Heart right ventricle (tissue), 16 donors: Measurements from ENCODE around the gene RIN3. TPM values are rescaled to one million over a fixed set of nuclear protein-coding genes. Genes with fewer than 3 reads are reported as not detected.

ENCODE experiments used
- ATAC-seq, 8 donors: fragments of 200-7000 bp; cut with Tn5 transposase; one replicate each; pipeline ENCODE4 v1.9.1; 2020; ENCODE audit warnings: mild to moderate bottlenecking in 8 of 8, moderate library complexity in 8 of 8, moderate number of reproducible peaks in 1 of 8
- DNase-seq, 2 donors: peaks; one replicate each; pipeline ENCODE4 v3.0.0-alpha.2; 2020
- H3K27ac ChIP-seq, 10 donors: fragments of 200-600 bp; sonication (generic) in 2 of 10; one replicate each; pipeline versions ENCODE4 v1.5.0 to v1.8.0; 2020 to 2022; ENCODE audit warnings: mild to moderate bottlenecking in 3 of 10
- H3K27me3 ChIP-seq, 7 donors: fragments of 200-600 bp; one replicate each; pipeline ENCODE4 v1.8.0; 2021 to 2022; ENCODE audit warnings: mild to moderate bottlenecking in 2 of 7
- H3K36me3 ChIP-seq, 9 donors: fragments of 200-600 bp; sonication (generic) in 1 of 9; one replicate each; pipeline versions ENCODE4 v1.5.0 to v1.8.0; 2020 to 2022; ENCODE audit warnings: mild to moderate bottlenecking in 2 of 9
- H3K4me1 ChIP-seq, 9 donors: fragments of 200-600 bp; sonication (generic) in 1 of 9; one replicate each; pipeline versions ENCODE4 v1.5.0 to v1.8.0; 2020 to 2022; ENCODE audit warnings: mild to moderate bottlenecking in 4 of 9
- H3K4me3 ChIP-seq, 10 donors: fragments of 200-600 bp; sonication (generic) in 2 of 10; one replicate each; pipeline versions ENCODE4 v1.5.0 to v1.8.0; 2020 to 2022; ENCODE audit warnings: mild to moderate bottlenecking in 7 of 10, moderate library complexity in 2 of 10
- H3K9me3 ChIP-seq, 11 donors: fragments of 200-600 bp in 10 of 11; sonication (generic) in 2 of 11; one replicate each; pipeline versions ENCODE4 v1.5.0 to v1.8.0; 2013 to 2022; ENCODE audit warnings: mild to moderate bottlenecking in 2 of 11, control low read depth in 1 of 11, moderate library complexity in 1 of 11
- whole genome bisulfite sequencing, 2 donors: extraction: QIAGEN DNeasy Blood & Tissue Kit; methylation state at CpG; one replicate each; pipeline ENCODE4 v1.1.7; 2013; ENCODE audit warnings: inconsistent platforms in 1 of 2; 5-methylcytosine and 5-hydroxymethylcytosine counted together
- intact Hi-C, 10 donors: fragments of 100-400 bp; cut with DNase I; formaldehyde crosslinking; loops; one replicate each; pipeline versions ENCODE4 v1.11.1 to v1.14.2; 2022
- polyA plus RNA-seq, 2 donors: library from polyadenylated mRNA; stranded (reverse); fragments of 200-250 nt; gene quantifications; one replicate each; pipeline ENCODE4 v1.2.3, GENCODE V29; 2013
- total RNA-seq, 10 donors: library from RNA; stranded (reverse); fragmentation: NEBNext Ultra II Directional in 3 of 10; extraction: Animal tissue kit (Norgen Biotek cat#: 25700) in 3 of 10; gene quantifications; one replicate each; pipeline versions ENCODE4 v1.2.1 to v1.2.4, GENCODE V29; 2021 to 2023
- TF ChIP-seq, protein P1 (sequence below), 9 donors: fragments of 200-600 bp; sonication (generic) in 2 of 9; IDR thresholded peaks; one replicate each; pipeline versions ENCODE4 v1.5.0 to v1.8.0; 2021 to 2022; ENCODE audit warnings: antibody characterized with exemption in 9 of 9, mild to moderate bottlenecking in 5 of 9, moderate library complexity in 1 of 9
- donor health status: Arrhythmogenic right ventricular cardiomyopathy.
- donor health status: ischemic (EF 13 %, LVEDD 7.1; RV severe dilation, severe dysfunction).
- donor health status: healthy with polysubstance abuse.
- donor health status: DM: no; HTN: yes; CAD: no.
- donor health status: DM: no; HTN: no; CAD: no.
- donor health status: ischemic (EF 25% LVEDD 6.9; RV normal size, moderate dysfunction).
- donor health status: ischemic (EF 25% LVEDD 5.7; RV mildly dilated, moderate dysfunction).
- donor health status: healthy.
- donor health status: DM: yes; HTN: yes; CAD: no.
- donor health status: Ischemic cardiomyopathy.
- donor health status: ischemic (EF 35%, LVEDD 5.7; RV mildly dilated, moderate dysfunction).
- donor health status: nonischemic (EF 11% LVEDD 7.7; RV severe dilation, severe dysfunction).
- donor health status: DM: yes; HTN: yes; CAD: no.
- donor health status: PGD.
- donor health status: ischemic (EF 29% LVEDD 5.4; RV normal size, mild dysfunction).
- donor health status: nonischemic (EF 23%, LVEDD 6.1; RV moderate dilation, normal function).

Gene RIN3
- total and polyA plus RNA-seq, 12 donors = 7.2 to 24.0 (median 12.2) TPM

DNA sequence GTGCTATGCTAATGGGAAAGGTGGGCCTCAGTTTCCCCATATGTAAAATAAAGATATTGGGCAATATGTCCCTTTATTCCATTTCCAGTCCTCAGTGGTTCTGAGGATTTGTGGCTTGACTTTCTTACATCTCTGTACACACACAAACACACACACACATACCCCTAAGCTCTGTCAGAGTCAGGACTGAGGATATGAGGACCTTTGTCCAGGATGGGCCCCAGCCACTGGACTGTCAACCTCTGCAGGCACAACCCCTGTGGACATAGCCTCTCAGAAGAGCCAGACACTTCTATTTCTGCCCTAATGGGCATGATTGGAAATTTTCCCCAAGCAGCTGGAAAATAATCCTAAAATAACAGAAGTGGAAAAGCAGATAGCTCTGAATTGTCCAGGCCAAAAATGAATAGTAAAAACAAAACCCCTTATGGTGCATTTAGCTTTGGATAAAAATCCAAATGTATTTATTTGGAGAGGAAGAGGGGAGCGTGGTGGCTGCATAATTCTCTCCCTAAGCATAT lies 50.2 kb downstream of the RIN3 start:
- Histone ChIP-seq H3K4me3 (no peak overlapping the region), H3K4me1 (peaks cover 0 to 51% (median 8%) of the 10 kb centered on the region in 9 donors), H3K27me3 (no peaks in the 10 kb centered on the region), H3K9me3 (peaks cover 0 to 21% (median 8%) of the 10 kb centered on the region in 11 donors), H3K27ac (peak overlapping the region in 3 of 10 donors; percentile 37 to 79 (median 42)), H3K36me3 (peaks cover 0 to 47% (median 8%) of the 10 kb centered on the region in 9 donors)
- TF ChIP-seq, protein P1, sequence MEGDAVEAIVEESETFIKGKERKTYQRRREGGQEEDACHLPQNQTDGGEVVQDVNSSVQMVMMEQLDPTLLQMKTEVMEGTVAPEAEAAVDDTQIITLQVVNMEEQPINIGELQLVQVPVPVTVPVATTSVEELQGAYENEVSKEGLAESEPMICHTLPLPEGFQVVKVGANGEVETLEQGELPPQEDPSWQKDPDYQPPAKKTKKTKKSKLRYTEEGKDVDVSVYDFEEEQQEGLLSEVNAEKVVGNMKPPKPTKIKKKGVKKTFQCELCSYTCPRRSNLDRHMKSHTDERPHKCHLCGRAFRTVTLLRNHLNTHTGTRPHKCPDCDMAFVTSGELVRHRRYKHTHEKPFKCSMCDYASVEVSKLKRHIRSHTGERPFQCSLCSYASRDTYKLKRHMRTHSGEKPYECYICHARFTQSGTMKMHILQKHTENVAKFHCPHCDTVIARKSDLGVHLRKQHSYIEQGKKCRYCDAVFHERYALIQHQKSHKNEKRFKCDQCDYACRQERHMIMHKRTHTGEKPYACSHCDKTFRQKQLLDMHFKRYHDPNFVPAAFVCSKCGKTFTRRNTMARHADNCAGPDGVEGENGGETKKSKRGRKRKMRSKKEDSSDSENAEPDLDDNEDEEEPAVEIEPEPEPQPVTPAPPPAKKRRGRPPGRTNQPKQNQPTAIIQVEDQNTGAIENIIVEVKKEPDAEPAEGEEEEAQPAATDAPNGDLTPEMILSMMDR (IDR thresholded peaks at IDR 0.05) = no peak
- 64 to 65% methylated on average over 1 of the region's 1 CpG for WGBS, 2 donors
- DNase-seq (no peak), ATAC-seq (no peak)
- intact Hi-C loops = no loop called here

DNA sequence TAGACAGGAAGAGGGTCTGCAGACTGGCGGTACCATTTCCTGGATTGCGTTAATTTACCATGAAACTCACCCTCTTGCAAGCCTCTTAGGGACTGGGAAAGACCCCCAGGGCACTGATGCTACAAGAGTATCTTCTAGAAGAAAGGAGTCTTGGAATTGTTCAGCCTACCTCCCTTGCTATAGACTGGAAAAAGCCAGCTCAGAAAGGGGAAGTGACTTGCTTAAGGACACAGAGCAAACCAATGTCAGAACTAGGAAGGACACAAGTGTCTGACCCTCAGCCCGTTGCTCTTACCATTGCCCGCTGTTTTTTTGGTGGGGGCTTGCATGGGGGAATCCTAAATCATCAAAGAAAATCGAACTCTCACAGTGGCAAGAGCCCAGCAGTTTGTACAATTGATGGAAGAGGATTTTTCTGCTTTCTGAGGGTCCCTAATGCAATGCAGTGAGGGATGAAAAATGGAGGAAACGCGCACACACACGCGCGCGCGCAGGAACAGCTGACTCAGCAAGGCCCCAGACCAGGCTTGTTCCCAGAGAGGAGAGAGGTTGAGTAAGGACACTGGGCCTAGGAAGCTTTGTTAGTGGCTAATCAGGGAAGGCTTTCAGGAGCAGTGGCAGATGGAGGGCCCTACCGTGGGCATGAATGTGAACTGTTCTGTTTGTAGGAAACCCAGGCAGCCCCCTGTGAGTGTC lies 50.9 kb downstream of the RIN3 start:
- H3K4me3 ChIP-seq = no peak overlapping the region
- peaks cover 0 to 57% (median 11%) of the 10 kb centered on the region in 9 donors for H3K4me1 ChIP-seq
- intact Hi-C loops = loop anchor here in 1 of 10 donors (1.0 kb wide), 1 partner anchor 24 kb away; no protein-coding TSS in a partner anchor
- H3K9me3 ChIP-seq = peaks cover 0 to 21% (median 8%) of the 10 kb centered on the region in 11 donors
- ATAC-seq (peak in 4 of 8 donors; percentile 32 to 50 (median 45)), DNase-seq (peak in 1 of 2 donors; percentile 43)
- no peaks in the 10 kb centered on the region for H3K27me3 ChIP-seq
- WGBS, 2 donors = 81 to 91% methylated on average over 13 of the region's 13 CpGs
- peak overlapping the region in 2 of 10 donors; percentile 31 to 79 for H3K27ac ChIP-seq
- TF ChIP-seq, protein P1 (IDR thresholded peaks at IDR 0.05) = no peak
- peaks cover 0 to 41% (median 8%) of the 10 kb centered on the region in 9 donors for H3K36me3 ChIP-seq

DNA sequence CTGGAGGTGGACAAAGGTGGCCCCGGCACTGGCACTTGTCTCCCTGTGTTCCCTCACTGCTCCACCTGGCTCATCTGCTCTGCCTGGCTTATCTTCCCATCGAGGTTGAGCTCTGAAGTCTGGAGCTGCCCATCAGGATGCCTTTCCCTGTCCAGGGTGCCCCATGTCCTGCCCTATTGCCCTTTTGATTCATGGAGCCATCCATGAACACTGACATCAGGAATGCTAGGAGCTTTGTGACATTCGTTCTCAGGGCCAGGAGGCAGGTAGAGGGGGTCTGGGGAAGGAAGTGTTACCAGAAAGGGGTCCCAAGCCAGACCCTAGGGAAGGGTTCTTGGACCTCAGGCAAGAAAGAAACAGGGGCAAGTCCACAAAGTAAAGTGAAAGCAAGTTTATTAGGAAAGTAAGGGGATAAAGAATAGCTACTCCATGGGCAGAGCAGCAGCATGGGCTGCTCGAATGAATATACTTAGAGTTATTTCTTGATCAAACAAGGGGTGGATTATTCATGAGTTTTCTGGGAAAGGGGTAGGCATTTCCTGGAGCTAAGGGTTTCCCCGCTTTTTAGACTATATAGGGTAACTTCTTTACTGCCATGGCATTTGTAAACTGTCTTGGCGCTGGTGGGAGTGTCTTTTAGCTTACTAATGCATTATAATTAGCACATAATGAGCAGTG lies 51.6 kb downstream of the RIN3 start:
- H3K27ac ChIP-seq = peak overlapping the region in 1 of 10 donors; percentile 79
- intact Hi-C loops = loop anchor here in 1 of 10 donors (1.0 kb wide), 1 partner anchor 25 kb away; no protein-coding TSS in a partner anchor
- TF ChIP-seq, protein P1 (IDR thresholded peaks at IDR 0.05) = no peak
- peaks cover 0 to 63% (median 11%) of the 10 kb centered on the region in 9 donors for H3K4me1 ChIP-seq
- WGBS, 2 donors = 84 to 87% methylated on average over 6 of the region's 6 CpGs
- H3K36me3 ChIP-seq = peaks cover 0 to 37% (median 8%) of the 10 kb centered on the region in 9 donors
- no peak overlapping the region for H3K4me3 ChIP-seq
- DNase-seq (no peak), ATAC-seq (no peak)
- H3K27me3 ChIP-seq = no peaks in the 10 kb centered on the region
- H3K9me3 ChIP-seq = peaks cover 0 to 21% (median 8%) of the 10 kb centered on the region in 11 donors

DNA sequence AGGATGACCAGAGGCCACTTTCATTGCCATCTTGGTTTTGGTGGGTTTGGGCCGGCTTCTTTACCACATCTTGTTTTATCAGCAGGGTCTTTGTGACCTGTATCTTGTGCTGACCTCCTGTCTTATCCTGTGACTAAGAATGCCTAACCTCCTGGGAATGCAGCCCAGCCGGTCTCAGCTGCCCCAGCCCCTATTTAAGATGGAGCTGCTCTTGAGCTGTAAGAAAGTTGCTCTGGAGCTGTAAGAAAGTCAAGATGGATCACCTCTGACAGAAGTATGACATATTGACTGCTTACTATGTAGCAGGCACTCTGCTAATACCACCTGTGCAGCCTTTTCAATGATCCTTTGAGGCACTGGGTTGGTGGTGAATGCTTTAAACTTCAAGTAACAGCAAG lies 52.1 kb downstream of the RIN3 start:
- Histone ChIP-seq H3K4me3 (no peak overlapping the region), H3K27me3 (no peaks in the 10 kb centered on the region), H3K27ac (peak overlapping the region in 1 of 10 donors; percentile 79), H3K36me3 (peaks cover 0 to 33% (median 8%) of the 10 kb centered on the region in 9 donors), H3K9me3 (peaks cover 0 to 21% (median 8%) of the 10 kb centered on the region in 11 donors), H3K4me1 (peaks cover 0 to 63% (median 11%) of the 10 kb centered on the region in 9 donors)
- intact Hi-C loops = loop anchor here in 1 of 10 donors (1.0 kb wide), 1 partner anchor 25 kb away; no protein-coding TSS in a partner anchor
- DNase-seq (no peak), ATAC-seq (no peak)
- WGBS, 2 donors = 76 to 88% methylated on average over 2 of the region's 2 CpGs
- TF ChIP-seq, protein P1 (IDR thresholded peaks at IDR 0.05) = no peak
